ENCODE measurements around the gene ENOX2.
"Not testable (repeated sequence)": the region's sequence is repeated elsewhere in the genome, so short reads cannot be mapped to it uniquely, and the experiment has no call there.

DNA sequence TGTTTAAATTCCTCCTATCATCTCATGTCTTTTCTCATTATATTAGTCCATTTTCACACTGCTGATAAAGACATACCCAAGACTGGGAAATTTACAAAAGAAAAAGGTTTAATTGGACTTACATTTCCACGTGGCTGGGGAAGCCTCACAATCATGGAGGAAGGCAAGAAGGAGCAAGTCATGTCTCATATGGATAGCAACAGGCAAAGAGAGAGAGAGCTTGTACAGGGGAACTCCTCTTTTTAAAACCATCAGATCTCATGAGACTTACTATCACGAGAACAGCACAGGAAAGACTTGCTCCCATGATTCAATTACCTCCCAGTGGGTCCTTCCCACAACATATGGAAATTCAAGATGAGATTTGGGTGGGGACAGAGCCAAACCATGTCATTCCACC is 15.5 kb upstream of the ENOX2 start:
- TF ChIP-seq, protein P1, sequence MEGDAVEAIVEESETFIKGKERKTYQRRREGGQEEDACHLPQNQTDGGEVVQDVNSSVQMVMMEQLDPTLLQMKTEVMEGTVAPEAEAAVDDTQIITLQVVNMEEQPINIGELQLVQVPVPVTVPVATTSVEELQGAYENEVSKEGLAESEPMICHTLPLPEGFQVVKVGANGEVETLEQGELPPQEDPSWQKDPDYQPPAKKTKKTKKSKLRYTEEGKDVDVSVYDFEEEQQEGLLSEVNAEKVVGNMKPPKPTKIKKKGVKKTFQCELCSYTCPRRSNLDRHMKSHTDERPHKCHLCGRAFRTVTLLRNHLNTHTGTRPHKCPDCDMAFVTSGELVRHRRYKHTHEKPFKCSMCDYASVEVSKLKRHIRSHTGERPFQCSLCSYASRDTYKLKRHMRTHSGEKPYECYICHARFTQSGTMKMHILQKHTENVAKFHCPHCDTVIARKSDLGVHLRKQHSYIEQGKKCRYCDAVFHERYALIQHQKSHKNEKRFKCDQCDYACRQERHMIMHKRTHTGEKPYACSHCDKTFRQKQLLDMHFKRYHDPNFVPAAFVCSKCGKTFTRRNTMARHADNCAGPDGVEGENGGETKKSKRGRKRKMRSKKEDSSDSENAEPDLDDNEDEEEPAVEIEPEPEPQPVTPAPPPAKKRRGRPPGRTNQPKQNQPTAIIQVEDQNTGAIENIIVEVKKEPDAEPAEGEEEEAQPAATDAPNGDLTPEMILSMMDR (optimal IDR thresholded peaks at IDR 0.05 in 1 of 3, IDR thresholded peaks at IDR 0.05 in 1 of 3, conservative IDR thresholded peaks at IDR 0.05 in 1 of 3; ENCODE audit: extremely low read depth in 1 of 3, insufficient read depth in 2 of 3, low read length in 3 of 3): not testable (repeated sequence)
- not testable (repeated sequence) for TF ChIP-seq EZH2 (IDR thresholded peaks at IDR 0.05; ENCODE audit: low read length)
